Loucy (cell line): ENCODE measurements around the gene SIAH1.

Experiments used
- H2AFZ ChIP-seq: fragments of 200-600 bp; sonication (generic); 2 replicates; pipeline ENCODE4 v1.6.0; 2016; ENCODE audit warnings: antibody characterized with exemption, mild to moderate bottlenecking, low read length, moderate library complexity
- H3F3A ChIP-seq: fragments of 200-600 bp; 2 replicates; pipeline ENCODE4 v1.6.0; 2016; ENCODE audit warnings: antibody characterized with exemption, low read depth, mild to moderate bottlenecking
- H3K27me3 ChIP-seq: fragments of 200-600 bp; sonication (generic); 2 replicates; pipeline ENCODE4 v1.6.1; 2014; ENCODE audit warnings: low read length, mild to moderate bottlenecking; ENCODE audit not compliant: insufficient read depth, poor library complexity, severe bottlenecking
- H3K36me3 ChIP-seq: fragments of 200-600 bp; sonication (generic); 2 replicates; pipeline ENCODE4 v1.6.1; 2016; ENCODE audit warnings: low read length; ENCODE audit not compliant: insufficient read depth
- H3K4me1 ChIP-seq: fragments of 200-600 bp; sonication (generic); 2 replicates; pipeline ENCODE4 v1.5.1; 2014; ENCODE audit warnings: low read length, mild to moderate bottlenecking; ENCODE audit not compliant: insufficient read depth, poor library complexity, severe bottlenecking
- H3K4me2 ChIP-seq: fragments of 200-600 bp; sonication (generic); 2 replicates; pipeline ENCODE4 v1.6.0; 2014; ENCODE audit warnings: antibody characterized with exemption, low read length, low read depth, mild to moderate bottlenecking; ENCODE audit not compliant: poor library complexity, severe bottlenecking
- H3K4me3 ChIP-seq: fragments of 200-600 bp; sonication (generic); 2 replicates; pipeline ENCODE4 v1.5.1; 2014; ENCODE audit warnings: low read length, mild to moderate bottlenecking, mixed read lengths; ENCODE audit not compliant: poor library complexity, severe bottlenecking
- H3K79me2 ChIP-seq: fragments of 200-600 bp; sonication (generic); 2 replicates; pipeline ENCODE4 v1.6.1; 2014; ENCODE audit warnings: low read length; ENCODE audit not compliant: insufficient read depth
- H3K9ac ChIP-seq: fragments of 200-600 bp; sonication (generic); 2 replicates; pipeline ENCODE4 v1.6.0; 2014; ENCODE audit warnings: mild to moderate bottlenecking, low read depth, low read length, moderate library complexity; ENCODE audit not compliant: poor library complexity, severe bottlenecking
- H3K9me2 ChIP-seq: fragments of 200-600 bp; sonication (generic); replicated peaks from 2 replicates; pipeline ENCODE4 v1.6.1; 2016; ENCODE audit warnings: low read depth, low read length, mixed read lengths
- H3K9me3 ChIP-seq: fragments of 200-600 bp; sonication (generic); 2 replicates; pipeline ENCODE4 v1.6.1; 2014; ENCODE audit warnings: mild to moderate bottlenecking, antibody characterized with exemption, low read length, low read depth; ENCODE audit not compliant: insufficient read depth
- H4K20me1 ChIP-seq: fragments of 200-600 bp; sonication (generic); 2 replicates; pipeline ENCODE4 v1.6.0; 2014; ENCODE audit warnings: antibody characterized with exemption, low read length, mild to moderate bottlenecking; ENCODE audit not compliant: insufficient read depth, poor library complexity, severe bottlenecking
- CTCF ChIP-seq: fragments of 200-600 bp; sonication (generic); conservative IDR thresholded peaks from 2 replicates; pipeline ENCODE4 v1.5.1; 2014; ENCODE audit warnings: mild to moderate bottlenecking, antibody characterized with exemption, low read length
- EZH2phosphoT487 ChIP-seq: fragments of 200-600 bp; IDR thresholded peaks from 2 replicates; pipeline ENCODE4 v1.6.1; 2018; ENCODE audit warnings: antibody characterized with exemption, mild to moderate bottlenecking, moderate library complexity, borderline replicate concordance

Gene SIAH1

GRCh38 chr16:48383877-48384519, 1.2 kb downstream of the SIAH1 start:
- Histone ChIP-seq H4K20me1 (peaks cover 54% of the 10 kb centered on the region), H3K4me3 (peak overlapping the region; percentile 89), H3K9ac (peak overlapping the region; percentile 91), H3K9me3 (no peaks in the 10 kb centered on the region), H3K27me3 (no peaks in the 10 kb centered on the region), H3F3A (no peaks in the 10 kb centered on the region), H3K4me2 (peak overlapping the region; percentile 80), H3K4me1 (peaks cover 43% of the 10 kb centered on the region), H2AFZ (no peak overlapping the region), H3K9me2 (no peaks in the 10 kb centered on the region), H3K36me3 (no peaks in the 10 kb centered on the region), H3K79me2 (peaks cover 61% of the 10 kb centered on the region)
- TF ChIP-seq EZH2phosphoT487, result no peak
- TF ChIP-seq CTCF, result no peak

GRCh38 chr16:48383009-48383876, 2.0 kb downstream of the SIAH1 start:
- Histone ChIP-seq H3K4me3 (peak overlapping the region; percentile 89), H2AFZ (no peak overlapping the region)
- no peak for TF ChIP-seq CTCF
- no peak for TF ChIP-seq EZH2phosphoT487

GRCh38 chr16:48382131-48382530, 3.1 kb downstream of the SIAH1 start:
- no peaks in the 10 kb centered on the region for H3K27me3 ChIP-seq
- TF ChIP-seq CTCF (no peak), EZH2phosphoT487 (no peak)
- no peaks in the 10 kb centered on the region for H3K9me2 ChIP-seq
- H3K79me2 ChIP-seq, result peaks cover 80% of the 10 kb centered on the region
- H3K4me3 ChIP-seq, result peak overlapping the region; percentile 89
- H3K9ac ChIP-seq, result peak overlapping the region; percentile 91
- H3K9me3 ChIP-seq, result no peaks in the 10 kb centered on the region
- peaks cover 51% of the 10 kb centered on the region for H3K4me1 ChIP-seq
- H3K36me3 ChIP-seq, result no peaks in the 10 kb centered on the region
- peak overlapping the region; percentile 80 for H3K4me2 ChIP-seq
- no peaks in the 10 kb centered on the region for H3F3A ChIP-seq
- peaks cover 72% of the 10 kb centered on the region for H4K20me1 ChIP-seq
- H2AFZ ChIP-seq, result no peak overlapping the region

More at GRCh38 chr16:48383009-48383876, 2.0 kb downstream of the SIAH1 start:
- H3K4me2 ChIP-seq, result peak overlapping the region; percentile 80
- peaks cover 69% of the 10 kb centered on the region for H3K79me2 ChIP-seq
- no peaks in the 10 kb centered on the region for H3F3A ChIP-seq
- H4K20me1 ChIP-seq, result peaks cover 61% of the 10 kb centered on the region
- no peaks in the 10 kb centered on the region for H3K36me3 ChIP-seq
- H3K9me3 ChIP-seq, result no peaks in the 10 kb centered on the region
- no peaks in the 10 kb centered on the region for H3K27me3 ChIP-seq
- peaks cover 48% of the 10 kb centered on the region for H3K4me1 ChIP-seq
- H3K9me2 ChIP-seq, result no peaks in the 10 kb centered on the region
- peak overlapping the region; percentile 91 for H3K9ac ChIP-seq
